Natural killer cell (primary cell): ENCODE results near the gene CAMTA1. TPM values are rescaled to one million over a fixed set of nuclear protein-coding genes. Genes with fewer than 3 reads are reported as not detected.

Source experiments
- ATAC-seq, 3 donors: fragments of 150-1000 bp in 2 of 3; fragments of 200-7000 bp in 1 of 3; cut with Tn5 transposase; 1 replicate in 1 of 3; 2 replicates in 2 of 3; pipeline ENCODE4 v1.10.0; 2021; ENCODE audit warnings: mild to moderate bottlenecking in 2 of 3, moderate library complexity in 2 of 3
- DNase-seq, 2 donors: peaks; one replicate each; pipeline versions ENCODE4 v3.0.0 to v3.0.0-alpha.2; 2013 to 2021; ENCODE audit warnings: mixed read lengths in 1 of 2
- H3K27ac ChIP-seq: one replicate; pipeline ENCODE4 v1.5.1; 2013; ENCODE audit warnings: mild to moderate bottlenecking, low read length
- H3K27me3 ChIP-seq: one replicate; pipeline ENCODE4 v1.6.1; 2013; ENCODE audit warnings: low read length; ENCODE audit not compliant: control insufficient read depth, insufficient read depth
- H3K36me3 ChIP-seq: one replicate; pipeline ENCODE4 v1.6.1; 2013; ENCODE audit warnings: low read length; ENCODE audit not compliant: control insufficient read depth, insufficient read depth
- H3K4me1 ChIP-seq: one replicate; pipeline ENCODE4 v1.6.1; 2013; ENCODE audit warnings: low read length; ENCODE audit not compliant: control insufficient read depth, insufficient read depth
- H3K4me3 ChIP-seq: one replicate; pipeline ENCODE4 v1.5.1; 2013; ENCODE audit warnings: low read length
- H3K9me3 ChIP-seq: one replicate; pipeline ENCODE4 v1.6.1; 2013; ENCODE audit warnings: low read length; ENCODE audit not compliant: control insufficient read depth, insufficient read depth
- H3K27ac Mint-ChIP-seq, 2 donors: one replicate each; pipeline ENCODE4 v1.8.0; 2022; ENCODE audit warnings: mild to moderate bottlenecking in 2 of 2, mixed read lengths in 2 of 2, moderate library complexity in 1 of 2
- H3K27me3 Mint-ChIP-seq, 2 donors: one replicate each; pipeline ENCODE4 v1.8.0; 2022; ENCODE audit warnings: low read depth in 2 of 2, mixed read lengths in 2 of 2
- H3K36me3 Mint-ChIP-seq: one replicate; pipeline ENCODE4 v1.8.0; 2022; ENCODE audit warnings: mixed read lengths
- H3K4me1 Mint-ChIP-seq, 2 donors: one replicate each; pipeline ENCODE4 v1.8.0; 2022; ENCODE audit warnings: mixed read lengths in 2 of 2
- H3K4me3 Mint-ChIP-seq: one replicate; pipeline ENCODE4 v1.8.0; 2022; ENCODE audit warnings: mild to moderate bottlenecking, moderate library complexity, mixed read lengths
- H3K9me3 Mint-ChIP-seq, 2 donors: one replicate each; pipeline ENCODE4 v1.8.0; 2022; ENCODE audit warnings: mixed read lengths in 2 of 2
- WGBS: methylation state at CpG from one replicate; pipeline ENCODE4 v1.1.7; 2013; ENCODE audit warnings: missing lambda C conversion rate; ENCODE audit not compliant: insufficient coverage; 5-methylcytosine and 5-hydroxymethylcytosine counted together
- intact Hi-C: fragments of 100-400 bp; cut with micrococcal nuclease; formaldehyde crosslinking; loops from one replicate; pipeline ENCODE4 v1.14.2; 2022
- total RNA-seq, 4 donors: library from RNA; stranded (reverse); fragments of 120-200 nt in 1 of 4; gene quantifications; one replicate each; pipeline versions ENCODE4 v1.2.3 to v1.2.4, GENCODE V29; 2013 to 2022
- TF ChIP-seq, protein P1 (sequence below): fragments of 200-600 bp; IDR thresholded peaks from one replicate; pipeline ENCODE4 v1.8.0; 2022; ENCODE audit warnings: antibody characterized with exemption

The CAMTA1 gene
- total RNA-seq, 3 donors from 2014 or later (not counting 1 experiment from before 2014, with no cell fraction given) = 40.6 to 53.3 (median 44.9) TPM

DNA sequence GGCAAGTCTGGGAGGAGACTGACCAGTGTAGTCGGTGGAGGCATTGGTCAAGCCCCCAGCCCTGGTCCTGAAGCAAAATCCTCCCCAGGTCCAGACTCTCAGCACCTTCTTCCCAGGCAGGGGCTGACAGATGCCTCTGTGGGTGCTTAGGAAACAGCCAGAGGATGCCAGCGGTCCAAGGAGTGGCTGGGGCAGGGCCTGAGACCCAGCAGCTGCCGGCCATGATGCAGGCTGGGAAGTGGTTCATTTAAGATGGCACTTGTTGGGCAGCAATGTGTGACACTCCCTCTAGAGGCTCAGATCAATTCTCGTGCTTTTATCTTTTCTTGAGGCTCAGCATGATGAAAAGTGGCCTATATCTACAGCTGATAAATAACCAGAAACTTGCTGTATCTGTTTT is 820.8 kb downstream of the CAMTA1 start:
- 78% methylated on average over 4 of the region's 4 CpGs for WGBS
- TF ChIP-seq, protein P1, sequence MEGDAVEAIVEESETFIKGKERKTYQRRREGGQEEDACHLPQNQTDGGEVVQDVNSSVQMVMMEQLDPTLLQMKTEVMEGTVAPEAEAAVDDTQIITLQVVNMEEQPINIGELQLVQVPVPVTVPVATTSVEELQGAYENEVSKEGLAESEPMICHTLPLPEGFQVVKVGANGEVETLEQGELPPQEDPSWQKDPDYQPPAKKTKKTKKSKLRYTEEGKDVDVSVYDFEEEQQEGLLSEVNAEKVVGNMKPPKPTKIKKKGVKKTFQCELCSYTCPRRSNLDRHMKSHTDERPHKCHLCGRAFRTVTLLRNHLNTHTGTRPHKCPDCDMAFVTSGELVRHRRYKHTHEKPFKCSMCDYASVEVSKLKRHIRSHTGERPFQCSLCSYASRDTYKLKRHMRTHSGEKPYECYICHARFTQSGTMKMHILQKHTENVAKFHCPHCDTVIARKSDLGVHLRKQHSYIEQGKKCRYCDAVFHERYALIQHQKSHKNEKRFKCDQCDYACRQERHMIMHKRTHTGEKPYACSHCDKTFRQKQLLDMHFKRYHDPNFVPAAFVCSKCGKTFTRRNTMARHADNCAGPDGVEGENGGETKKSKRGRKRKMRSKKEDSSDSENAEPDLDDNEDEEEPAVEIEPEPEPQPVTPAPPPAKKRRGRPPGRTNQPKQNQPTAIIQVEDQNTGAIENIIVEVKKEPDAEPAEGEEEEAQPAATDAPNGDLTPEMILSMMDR = no peak
- no peaks in the 10 kb centered on the region for H3K9me3 Mint-ChIP-seq
- DNase-seq (no peak), ATAC-seq (no peak)
- H3K27ac ChIP-seq = no peak overlapping the region
- no peaks in the 10 kb centered on the region for H3K36me3 ChIP-seq
- intact Hi-C loops = no loop called here
- H3K4me3 ChIP-seq = no peak overlapping the region
- no peaks in the 10 kb centered on the region for H3K36me3 Mint-ChIP-seq
- no peak overlapping the region for H3K4me3 Mint-ChIP-seq
- H3K9me3 ChIP-seq = no peaks in the 10 kb centered on the region
- no peaks in the 10 kb centered on the region for H3K4me1 Mint-ChIP-seq
- H3K4me1 ChIP-seq = no peaks in the 10 kb centered on the region
- H3K27me3 ChIP-seq = no peaks in the 10 kb centered on the region
- peaks cover 6 to 12% of the 10 kb centered on the region in 2 donors for H3K27me3 Mint-ChIP-seq
- no peak overlapping the region for H3K27ac Mint-ChIP-seq

DNA sequence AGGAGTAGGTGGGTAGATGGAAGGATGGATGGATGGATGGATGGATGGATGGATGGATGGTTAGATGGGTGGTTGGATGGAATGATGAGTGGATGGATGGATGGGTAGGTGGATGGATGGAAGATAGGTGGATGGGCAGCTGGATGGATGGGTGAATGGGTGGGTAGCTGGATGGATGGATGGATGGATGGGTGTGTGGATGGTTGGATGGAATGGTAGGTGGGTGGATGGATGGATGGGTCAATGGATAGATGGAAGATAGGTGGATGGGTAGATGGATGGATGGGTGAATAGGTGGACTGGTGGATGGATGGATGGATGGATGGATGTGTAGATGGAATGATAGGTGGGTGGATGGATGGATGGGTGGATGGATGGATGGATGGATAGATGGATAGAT is 821.8 kb downstream of the CAMTA1 start:
- Mint-ChIP-seq H3K36me3 (no peaks in the 10 kb centered on the region), H3K4me3 (no peak overlapping the region), H3K27ac (no peak overlapping the region), H3K9me3 (no peaks in the 10 kb centered on the region), H3K27me3 (peaks cover 6 to 14% of the 10 kb centered on the region in 2 donors), H3K4me1 (no peaks in the 10 kb centered on the region)
- DNase-seq = no peak
- TF ChIP-seq, protein P1 = no peak
- Histone ChIP-seq H3K36me3 (no peaks in the 10 kb centered on the region), H3K9me3 (no peaks in the 10 kb centered on the region), H3K27ac (no peak overlapping the region), H3K27me3 (no peaks in the 10 kb centered on the region), H3K4me3 (no peak overlapping the region), H3K4me1 (no peaks in the 10 kb centered on the region)
- intact Hi-C loops = no loop called here
- no peak for ATAC-seq

DNA sequence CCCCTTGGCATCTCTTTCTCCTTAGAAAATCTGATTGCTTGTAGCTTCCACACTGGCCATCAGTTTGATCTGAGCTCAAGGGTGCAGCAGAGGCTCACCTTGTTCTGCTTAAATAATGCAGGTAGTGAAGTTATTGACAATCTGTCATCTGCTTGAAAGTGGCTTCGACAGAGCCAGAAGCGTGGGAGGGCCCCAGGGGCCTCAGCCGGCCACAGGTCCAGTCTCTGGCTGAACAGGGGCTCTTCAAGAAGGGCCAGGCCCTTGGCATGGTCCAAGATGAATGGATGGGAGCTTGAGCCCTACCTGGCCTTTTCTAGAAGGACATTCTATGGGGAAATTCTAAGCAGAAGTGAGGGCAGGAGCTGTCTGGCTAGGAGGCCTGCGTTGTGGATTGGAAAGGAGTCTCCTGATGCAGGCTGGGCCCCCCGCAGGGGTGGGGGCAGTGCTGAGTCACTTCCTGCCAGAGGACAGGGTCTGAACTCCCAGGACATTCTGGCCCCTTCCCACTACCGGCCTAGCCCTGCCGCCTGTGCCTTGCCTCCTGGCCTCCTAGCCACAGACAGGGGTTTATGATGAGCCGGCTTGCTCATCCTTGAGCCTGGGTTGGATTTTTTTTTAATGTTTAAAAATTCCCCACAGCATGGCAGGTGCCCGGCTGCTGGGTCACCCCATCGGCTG is 823.5 kb downstream of the CAMTA1 start:
- intact Hi-C loops = no loop called here
- Mint-ChIP-seq H3K27ac (no peak overlapping the region), H3K4me3 (no peak overlapping the region), H3K9me3 (no peaks in the 10 kb centered on the region), H3K4me1 (no peaks in the 10 kb centered on the region), H3K27me3 (peaks cover 6 to 11% of the 10 kb centered on the region in 2 donors), H3K36me3 (no peaks in the 10 kb centered on the region)
- Histone ChIP-seq H3K36me3 (no peaks in the 10 kb centered on the region), H3K9me3 (no peaks in the 10 kb centered on the region), H3K27me3 (no peaks in the 10 kb centered on the region), H3K27ac (no peak overlapping the region), H3K4me1 (no peaks in the 10 kb centered on the region), H3K4me3 (no peak overlapping the region)
- ATAC-seq (no peak), DNase-seq (no peak)
- TF ChIP-seq, protein P1 = no peak
- 43% methylated on average over 10 of the region's 10 CpGs for WGBS
